Measurements from ENCODE around the gene INHBE. TPM values are rescaled to one million over a fixed set of nuclear protein-coding genes. Genes with fewer than 3 reads are reported as not detected.
A peak's percentile ranks its signal among the peaks of the same experiment; 100 is the strongest.

INHBE gene
- total RNA-seq, 1 donor from 2014 or later = 1.2 TPM

DNA sequence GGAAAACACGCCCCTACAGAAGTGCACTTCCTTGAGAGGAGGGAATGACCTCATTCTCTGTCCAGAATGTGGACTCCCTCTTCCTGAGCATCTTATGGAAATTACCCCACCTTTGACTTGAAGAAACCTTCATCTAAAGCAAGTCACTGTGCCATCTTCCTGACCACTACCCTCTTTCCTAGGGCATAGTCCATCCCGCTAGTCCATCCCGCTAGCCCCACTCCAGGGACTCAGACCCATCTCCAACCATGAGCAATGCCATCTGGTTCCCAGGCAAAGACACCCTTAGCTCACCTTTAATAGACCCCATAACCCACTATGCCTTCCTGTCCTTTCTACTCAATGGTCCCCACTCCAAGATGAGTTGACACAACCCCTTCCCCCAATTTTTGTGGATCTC, 5.0 kb upstream of the INHBE start:
- Mint-ChIP-seq H3K27me3 (peaks cover 7% of the 10 kb centered on the region), H3K4me1 (ENCODE audit: low read depth) (peaks cover 7% of the 10 kb centered on the region), H3K4me3 (ENCODE audit: low read depth) (no peak overlapping the region), H3K36me3 (ENCODE audit: insufficient read depth) (no peaks in the 10 kb centered on the region), H3K27ac (no peak overlapping the region), H3K9me3 (ENCODE audit: low read depth) (no peaks in the 10 kb centered on the region)
- TF ChIP-seq, protein P1, sequence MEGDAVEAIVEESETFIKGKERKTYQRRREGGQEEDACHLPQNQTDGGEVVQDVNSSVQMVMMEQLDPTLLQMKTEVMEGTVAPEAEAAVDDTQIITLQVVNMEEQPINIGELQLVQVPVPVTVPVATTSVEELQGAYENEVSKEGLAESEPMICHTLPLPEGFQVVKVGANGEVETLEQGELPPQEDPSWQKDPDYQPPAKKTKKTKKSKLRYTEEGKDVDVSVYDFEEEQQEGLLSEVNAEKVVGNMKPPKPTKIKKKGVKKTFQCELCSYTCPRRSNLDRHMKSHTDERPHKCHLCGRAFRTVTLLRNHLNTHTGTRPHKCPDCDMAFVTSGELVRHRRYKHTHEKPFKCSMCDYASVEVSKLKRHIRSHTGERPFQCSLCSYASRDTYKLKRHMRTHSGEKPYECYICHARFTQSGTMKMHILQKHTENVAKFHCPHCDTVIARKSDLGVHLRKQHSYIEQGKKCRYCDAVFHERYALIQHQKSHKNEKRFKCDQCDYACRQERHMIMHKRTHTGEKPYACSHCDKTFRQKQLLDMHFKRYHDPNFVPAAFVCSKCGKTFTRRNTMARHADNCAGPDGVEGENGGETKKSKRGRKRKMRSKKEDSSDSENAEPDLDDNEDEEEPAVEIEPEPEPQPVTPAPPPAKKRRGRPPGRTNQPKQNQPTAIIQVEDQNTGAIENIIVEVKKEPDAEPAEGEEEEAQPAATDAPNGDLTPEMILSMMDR (IDR thresholded peaks at IDR 0.05; ENCODE audit: unreplicated experiment) = no peak
- no peak for DNase-seq (ENCODE audit: low spot score, unreplicated experiment)

DNA sequence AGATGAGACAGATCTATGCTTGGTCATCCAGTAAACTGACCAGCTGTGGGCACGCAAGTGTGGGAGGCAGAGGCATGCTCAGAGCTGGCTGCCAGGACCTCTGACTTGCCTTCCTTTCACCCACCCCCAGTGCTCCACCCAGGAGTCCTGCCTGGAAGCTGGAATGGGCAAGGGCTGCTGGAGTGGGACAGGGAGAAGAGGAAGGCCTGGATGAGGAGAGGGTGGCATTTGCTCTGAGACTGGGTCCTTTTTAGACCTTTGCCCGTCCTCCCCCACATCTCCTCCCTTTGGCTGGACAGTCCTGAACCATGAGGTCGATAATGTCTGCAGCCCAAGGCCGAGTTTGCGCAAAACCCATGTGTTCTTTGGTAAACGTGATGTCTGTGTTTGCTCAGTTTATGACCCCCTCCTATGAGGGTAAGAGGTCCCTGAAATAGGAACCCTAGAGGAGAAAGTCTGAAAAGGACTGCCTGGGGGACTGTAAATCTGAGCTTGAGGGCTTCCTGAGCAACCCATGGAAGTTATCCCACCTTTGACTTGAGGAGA, 3.8 kb upstream of the INHBE start:
- TF ChIP-seq, protein P1 (IDR thresholded peaks at IDR 0.05; ENCODE audit: unreplicated experiment) = no peak
- H3K9me3 Mint-ChIP-seq (ENCODE audit: low read depth) = no peaks in the 10 kb centered on the region
- peaks cover 7% of the 10 kb centered on the region for H3K4me1 Mint-ChIP-seq (ENCODE audit: low read depth)
- no peak overlapping the region for H3K27ac Mint-ChIP-seq
- H3K27me3 Mint-ChIP-seq = peaks cover 20% of the 10 kb centered on the region
- DNase-seq (ENCODE audit: low spot score, unreplicated experiment) = no peak
- no peaks in the 10 kb centered on the region for H3K36me3 Mint-ChIP-seq (ENCODE audit: insufficient read depth)
- H3K4me3 Mint-ChIP-seq (ENCODE audit: low read depth) = no peak overlapping the region

DNA sequence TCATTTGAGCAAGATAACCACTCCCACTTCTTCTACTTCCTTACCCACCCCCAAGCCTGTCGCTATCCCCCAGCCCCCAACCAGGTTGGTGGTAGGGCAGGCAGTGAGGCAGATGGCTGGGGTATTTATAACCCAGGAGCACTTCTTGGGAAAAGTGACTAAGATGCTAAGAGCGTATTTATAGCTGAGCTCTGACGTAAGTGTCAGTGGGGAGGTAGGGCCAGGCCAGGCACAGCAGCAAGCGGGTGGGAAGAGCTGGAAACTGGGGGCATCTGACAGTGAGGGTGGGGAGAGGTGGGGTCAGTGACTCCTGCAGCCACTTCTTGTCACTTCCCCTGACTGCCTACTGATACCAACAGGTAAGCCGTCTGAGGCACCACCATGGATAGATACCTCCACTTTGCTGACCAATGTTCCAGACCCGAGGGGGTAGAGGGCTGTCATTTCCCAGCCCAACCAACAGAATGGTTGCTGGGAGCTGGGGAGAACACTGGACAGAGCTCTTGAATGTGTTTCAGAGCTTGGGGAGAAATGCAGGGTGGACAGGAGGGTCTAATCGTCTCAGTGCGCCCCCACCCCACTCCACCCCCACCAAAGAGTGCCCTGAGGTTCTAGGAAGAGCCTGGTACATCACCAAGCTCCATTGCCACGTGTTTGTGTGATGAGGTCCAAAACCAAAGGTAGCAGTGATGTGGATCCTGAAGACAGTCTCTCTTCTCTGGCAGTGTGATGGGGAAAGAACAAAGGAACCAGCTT, 2.7 kb upstream of the INHBE start:
- peaks cover 7% of the 10 kb centered on the region for H3K4me1 Mint-ChIP-seq (ENCODE audit: low read depth)
- no peaks in the 10 kb centered on the region for H3K36me3 Mint-ChIP-seq (ENCODE audit: insufficient read depth)
- no peak for DNase-seq (ENCODE audit: low spot score, unreplicated experiment)
- no peaks in the 10 kb centered on the region for H3K9me3 Mint-ChIP-seq (ENCODE audit: low read depth)
- peaks cover 25% of the 10 kb centered on the region for H3K27me3 Mint-ChIP-seq
- H3K27ac Mint-ChIP-seq = peak overlapping the region; percentile 41
- H3K4me3 Mint-ChIP-seq (ENCODE audit: low read depth) = no peak overlapping the region
- TF ChIP-seq, protein P1 (IDR thresholded peaks at IDR 0.05; ENCODE audit: unreplicated experiment) = no peak

DNA sequence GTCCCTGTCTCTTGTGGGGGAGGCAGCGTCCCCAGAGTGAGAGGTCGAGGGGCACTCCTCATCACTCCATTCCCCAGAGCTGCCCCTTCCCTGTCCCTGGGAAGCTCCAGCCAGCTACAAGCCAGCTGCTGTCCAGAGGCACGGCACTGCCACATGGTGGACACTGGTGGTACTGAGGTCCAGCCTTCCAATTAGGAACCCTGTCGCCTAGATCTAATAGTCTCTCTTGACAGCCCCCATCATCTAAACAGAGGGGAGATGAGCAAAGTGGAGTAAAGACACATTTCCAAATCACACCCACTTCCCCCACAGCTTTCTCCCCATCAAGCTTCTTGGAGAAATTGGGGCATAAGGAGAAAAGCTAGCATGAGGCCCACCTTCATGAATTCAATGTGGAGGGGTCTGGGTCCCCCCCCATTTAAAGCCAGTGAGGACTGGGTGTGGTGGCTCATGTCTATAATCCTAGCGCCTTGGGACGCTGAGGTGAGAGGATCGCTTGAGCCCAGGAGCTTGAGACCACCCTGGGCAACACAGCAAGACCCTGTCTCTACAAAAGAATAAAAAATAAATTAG, 2.1 kb upstream of the INHBE start:
- peak; percentile 70 for DNase-seq (ENCODE audit: low spot score, unreplicated experiment)

DNA sequence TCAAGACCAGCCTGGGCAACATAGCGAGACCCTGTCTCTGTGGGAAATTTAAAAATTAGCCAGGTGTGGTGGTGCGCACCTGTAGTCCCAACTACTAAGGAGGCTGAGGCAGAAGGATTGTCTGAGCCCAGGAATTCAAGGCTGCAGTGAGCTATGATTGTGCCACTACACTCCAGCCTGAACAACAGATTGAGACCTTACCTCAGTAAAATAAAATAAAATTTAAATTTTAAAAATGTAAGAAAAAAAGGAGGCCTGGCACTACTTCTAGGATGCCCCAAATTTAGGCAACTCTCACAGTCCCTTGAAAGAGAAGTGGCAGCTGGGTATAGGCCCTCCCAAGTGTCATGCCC, 918 bp upstream of the INHBE start:
- no peak overlapping the region for H3K27ac Mint-ChIP-seq
- DNase-seq (ENCODE audit: low spot score, unreplicated experiment) = no peak
- H3K27me3 Mint-ChIP-seq = peaks cover 28% of the 10 kb centered on the region
- no peaks in the 10 kb centered on the region for H3K36me3 Mint-ChIP-seq (ENCODE audit: insufficient read depth)
- peaks cover 12% of the 10 kb centered on the region for H3K4me1 Mint-ChIP-seq (ENCODE audit: low read depth)
- no peaks in the 10 kb centered on the region for H3K9me3 Mint-ChIP-seq (ENCODE audit: low read depth)
- TF ChIP-seq, protein P1 (IDR thresholded peaks at IDR 0.05; ENCODE audit: unreplicated experiment) = no peak
- no peak overlapping the region for H3K4me3 Mint-ChIP-seq (ENCODE audit: low read depth)

More for the DNA sequence above, 2.1 kb upstream of the INHBE start:
- peak overlapping the region; percentile 5 for H3K27ac Mint-ChIP-seq
- H3K36me3 Mint-ChIP-seq (ENCODE audit: insufficient read depth) = no peaks in the 10 kb centered on the region
- peaks cover 7% of the 10 kb centered on the region for H3K4me1 Mint-ChIP-seq (ENCODE audit: low read depth)
- H3K9me3 Mint-ChIP-seq (ENCODE audit: low read depth) = no peaks in the 10 kb centered on the region
- H3K4me3 Mint-ChIP-seq (ENCODE audit: low read depth) = no peak overlapping the region
- H3K27me3 Mint-ChIP-seq = peaks cover 25% of the 10 kb centered on the region
- TF ChIP-seq, protein P1 (IDR thresholded peaks at IDR 0.05; ENCODE audit: unreplicated experiment) = peak; percentile 78
